ENCODE results near the gene PRDM1. TPM values are rescaled to one million over a fixed set of nuclear protein-coding genes. Genes with fewer than 3 reads are reported as not detected.

The PRDM1 gene
- total RNA-seq, 1 donor from 2014 or later, result 0.15 TPM

DNA sequence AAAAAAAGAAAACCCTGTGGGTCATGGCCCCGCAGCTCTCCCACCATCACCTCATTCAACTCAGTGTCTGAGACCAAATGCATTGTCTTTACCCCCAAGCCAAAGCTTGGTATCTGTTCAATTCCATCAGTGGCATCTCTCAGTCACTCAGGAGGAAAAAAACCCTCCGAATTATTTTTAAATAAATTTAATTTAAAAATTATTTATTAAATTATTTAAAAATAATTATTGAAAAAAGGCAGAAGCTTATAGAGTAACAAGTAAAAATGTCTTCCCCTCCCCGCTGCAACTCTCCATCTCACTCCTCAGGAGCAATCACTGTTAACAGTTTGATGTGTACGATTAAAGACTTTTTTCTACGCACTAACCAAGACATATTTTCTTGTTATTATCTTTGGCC lies 50.7 kb downstream of the PRDM1 start:
- Mint-ChIP-seq H3K27me3 (ENCODE audit: low read depth) (no peaks in the 10 kb centered on the region), H3K36me3 (ENCODE audit: low read depth) (no peaks in the 10 kb centered on the region), H3K4me3 (ENCODE audit: unreplicated experiment) (no peak overlapping the region), H3K4me1 (ENCODE audit: low read depth) (no peaks in the 10 kb centered on the region), H3K27ac (ENCODE audit: unreplicated experiment) (no peak overlapping the region), H3K9me3 (ENCODE audit: low read depth) (no peaks in the 10 kb centered on the region)
- TF ChIP-seq, protein P1, sequence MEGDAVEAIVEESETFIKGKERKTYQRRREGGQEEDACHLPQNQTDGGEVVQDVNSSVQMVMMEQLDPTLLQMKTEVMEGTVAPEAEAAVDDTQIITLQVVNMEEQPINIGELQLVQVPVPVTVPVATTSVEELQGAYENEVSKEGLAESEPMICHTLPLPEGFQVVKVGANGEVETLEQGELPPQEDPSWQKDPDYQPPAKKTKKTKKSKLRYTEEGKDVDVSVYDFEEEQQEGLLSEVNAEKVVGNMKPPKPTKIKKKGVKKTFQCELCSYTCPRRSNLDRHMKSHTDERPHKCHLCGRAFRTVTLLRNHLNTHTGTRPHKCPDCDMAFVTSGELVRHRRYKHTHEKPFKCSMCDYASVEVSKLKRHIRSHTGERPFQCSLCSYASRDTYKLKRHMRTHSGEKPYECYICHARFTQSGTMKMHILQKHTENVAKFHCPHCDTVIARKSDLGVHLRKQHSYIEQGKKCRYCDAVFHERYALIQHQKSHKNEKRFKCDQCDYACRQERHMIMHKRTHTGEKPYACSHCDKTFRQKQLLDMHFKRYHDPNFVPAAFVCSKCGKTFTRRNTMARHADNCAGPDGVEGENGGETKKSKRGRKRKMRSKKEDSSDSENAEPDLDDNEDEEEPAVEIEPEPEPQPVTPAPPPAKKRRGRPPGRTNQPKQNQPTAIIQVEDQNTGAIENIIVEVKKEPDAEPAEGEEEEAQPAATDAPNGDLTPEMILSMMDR (IDR thresholded peaks at IDR 0.05), result no peak
- DNase-seq (ENCODE audit: low spot score), result no peak

DNA sequence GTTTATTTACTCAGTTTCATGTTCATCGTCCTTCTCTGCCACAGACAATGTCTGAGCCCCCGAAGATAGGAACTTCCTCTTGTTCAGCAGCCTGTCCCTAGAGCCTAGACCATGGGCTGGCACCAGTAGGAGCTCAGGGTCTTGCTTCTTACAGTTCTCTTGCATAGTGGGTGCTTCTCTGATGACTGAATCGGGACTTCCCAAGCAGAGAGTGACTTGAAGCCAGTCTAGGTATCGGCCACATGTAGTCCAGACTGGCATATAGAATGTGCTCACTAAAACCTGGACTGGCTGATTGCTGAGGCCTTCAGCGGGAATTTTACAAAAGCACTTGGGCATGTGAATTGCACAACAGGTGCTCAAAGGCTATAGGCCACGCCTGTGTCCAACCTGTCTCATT lies 52.0 kb downstream of the PRDM1 start:
- TF ChIP-seq, protein P1 (IDR thresholded peaks at IDR 0.05), result no peak
- no peaks in the 10 kb centered on the region for H3K4me1 Mint-ChIP-seq (ENCODE audit: low read depth)
- no peak overlapping the region for H3K4me3 Mint-ChIP-seq (ENCODE audit: unreplicated experiment)
- no peaks in the 10 kb centered on the region for H3K36me3 Mint-ChIP-seq (ENCODE audit: low read depth)
- no peak for DNase-seq (ENCODE audit: low spot score)
- no peaks in the 10 kb centered on the region for H3K9me3 Mint-ChIP-seq (ENCODE audit: low read depth)
- no peak overlapping the region for H3K27ac Mint-ChIP-seq (ENCODE audit: unreplicated experiment)
- H3K27me3 Mint-ChIP-seq (ENCODE audit: low read depth), result no peaks in the 10 kb centered on the region

DNA sequence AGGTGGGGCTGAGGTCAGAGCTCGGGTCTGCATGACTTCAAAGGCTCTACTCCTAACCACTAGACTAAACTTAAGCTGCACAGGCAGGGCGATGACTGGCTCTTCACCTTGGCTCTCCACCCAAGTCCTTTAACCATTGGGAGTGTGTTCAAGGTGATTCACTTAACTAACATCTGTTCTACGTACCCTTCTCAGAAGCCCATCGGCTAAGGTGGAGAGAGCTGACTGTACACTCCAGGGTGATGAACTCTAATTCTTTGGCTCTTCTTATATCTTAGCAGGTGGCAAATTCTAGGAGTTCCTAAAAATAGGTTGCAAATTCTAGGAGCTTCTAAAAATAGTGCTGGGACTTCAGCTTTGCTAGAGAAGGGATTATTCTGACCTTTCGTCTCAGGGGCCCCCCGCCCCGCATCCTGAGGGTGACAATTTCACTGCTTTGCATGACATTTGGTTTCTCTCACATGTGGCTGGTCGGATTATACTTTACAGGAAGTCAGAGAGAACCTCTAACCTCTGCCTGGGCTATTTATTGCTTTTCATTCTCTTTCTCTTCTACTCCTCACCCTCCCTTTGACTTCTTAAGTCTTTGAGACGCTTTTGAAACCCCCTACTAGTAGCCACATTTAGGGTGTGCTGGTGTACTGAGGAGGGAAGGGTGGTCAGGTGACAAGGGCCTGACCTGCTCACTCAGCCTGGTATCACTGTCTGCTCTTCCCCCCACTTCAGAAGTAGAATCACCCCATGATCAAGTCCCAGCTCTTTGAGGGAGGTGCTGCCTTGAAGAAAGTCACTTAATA lies 55.5 kb downstream of the PRDM1 start:
- H3K36me3 Mint-ChIP-seq (ENCODE audit: low read depth), result no peaks in the 10 kb centered on the region
- no peak for DNase-seq (ENCODE audit: low spot score)
- no peaks in the 10 kb centered on the region for H3K9me3 Mint-ChIP-seq (ENCODE audit: low read depth)
- TF ChIP-seq, protein P1 (IDR thresholded peaks at IDR 0.05), result no peak
- no peak overlapping the region for H3K27ac Mint-ChIP-seq (ENCODE audit: unreplicated experiment)
- H3K27me3 Mint-ChIP-seq (ENCODE audit: low read depth), result no peaks in the 10 kb centered on the region
- no peak overlapping the region for H3K4me3 Mint-ChIP-seq (ENCODE audit: unreplicated experiment)
- no peaks in the 10 kb centered on the region for H3K4me1 Mint-ChIP-seq (ENCODE audit: low read depth)

DNA sequence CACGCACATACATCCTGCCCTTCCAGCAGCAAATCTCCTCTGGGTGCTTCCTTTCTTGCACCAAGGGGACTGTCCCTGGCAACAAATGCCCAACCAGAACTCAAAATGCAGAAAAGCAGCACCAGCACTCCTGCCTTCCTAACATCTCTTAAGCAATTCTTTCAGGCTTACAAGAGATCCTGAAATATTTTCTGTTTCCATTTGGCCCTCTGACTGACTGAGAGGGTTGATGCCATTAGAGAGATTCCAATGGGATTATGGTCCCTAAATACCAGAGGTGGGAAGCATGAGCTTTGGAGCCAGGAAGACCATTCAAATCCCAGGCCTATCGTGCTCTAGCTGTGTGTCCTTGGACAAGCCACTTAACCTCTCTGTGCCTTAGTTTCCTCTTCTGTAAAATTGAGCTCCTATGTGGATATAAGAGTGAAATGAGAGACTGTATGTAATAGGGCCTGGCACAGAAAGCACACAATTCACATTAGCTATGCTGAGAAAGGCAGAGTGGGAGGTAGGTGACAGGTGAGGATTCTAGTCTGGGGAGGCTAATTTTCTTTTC lies 56.8 kb downstream of the PRDM1 start:
- Mint-ChIP-seq H3K36me3 (ENCODE audit: low read depth) (no peaks in the 10 kb centered on the region), H3K27ac (ENCODE audit: unreplicated experiment) (no peak overlapping the region), H3K4me1 (ENCODE audit: low read depth) (no peaks in the 10 kb centered on the region), H3K27me3 (ENCODE audit: low read depth) (no peaks in the 10 kb centered on the region), H3K4me3 (ENCODE audit: unreplicated experiment) (no peak overlapping the region), H3K9me3 (ENCODE audit: low read depth) (no peaks in the 10 kb centered on the region)
- TF ChIP-seq, protein P1 (IDR thresholded peaks at IDR 0.05), result no peak
- no peak for DNase-seq (ENCODE audit: low spot score)

DNA sequence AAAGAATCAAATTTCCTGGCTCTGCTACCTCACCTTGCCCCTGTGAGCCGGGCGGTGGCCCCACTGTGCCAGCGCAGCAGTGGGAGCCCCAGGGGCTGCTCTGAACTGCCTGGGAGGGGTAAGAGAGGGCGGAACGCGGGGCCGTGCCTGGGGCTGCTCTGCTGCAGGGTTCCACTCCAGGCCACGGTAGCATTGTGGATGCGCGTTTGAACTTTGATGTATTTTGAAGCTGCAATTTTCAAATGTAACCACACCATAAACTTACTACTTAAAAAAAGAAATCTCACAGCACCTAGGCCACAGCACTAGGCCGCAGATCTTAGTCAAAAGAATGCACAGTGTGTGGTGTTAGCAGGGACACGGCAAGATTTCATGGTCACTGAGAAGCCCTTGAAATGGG lies 57.5 kb downstream of the PRDM1 start:
- no peak overlapping the region for H3K4me3 Mint-ChIP-seq (ENCODE audit: unreplicated experiment)
- no peak overlapping the region for H3K27ac Mint-ChIP-seq (ENCODE audit: unreplicated experiment)
- H3K27me3 Mint-ChIP-seq (ENCODE audit: low read depth), result no peaks in the 10 kb centered on the region
- H3K36me3 Mint-ChIP-seq (ENCODE audit: low read depth), result no peaks in the 10 kb centered on the region
- TF ChIP-seq, protein P1 (IDR thresholded peaks at IDR 0.05), result no peak
- H3K9me3 Mint-ChIP-seq (ENCODE audit: low read depth), result no peaks in the 10 kb centered on the region
- DNase-seq (ENCODE audit: low spot score), result no peak
- no peaks in the 10 kb centered on the region for H3K4me1 Mint-ChIP-seq (ENCODE audit: low read depth)

All from chondrocyte (in vitro differentiated cells).